Liver (tissue), 3 donors: ENCODE data around the gene VASH1.

Experiments
- SP1 ChIP-seq: IDR thresholded peaks from 2 replicates; pipeline ENCODE4 v1.6.1; 2018; ENCODE audit warnings: antibody characterized with exemption, mild to moderate bottlenecking
- TF ChIP-seq, protein P1 (sequence below): fragments of 150-350 bp; IDR thresholded peaks from 2 replicates; pipeline ENCODE4 v1.5.1; 2017; ENCODE audit warnings: improper control_type of control experiment, low read depth, low read length; ENCODE audit not compliant: missing input control
- TF ChIP-seq, protein P2 (sequence below): IDR thresholded peaks from 2 replicates; pipeline ENCODE4 v1.6.1; 2016; ENCODE audit warnings: antibody characterized with exemption
- donor health status: healthy.
- donor health status: healthy.

DNA sequence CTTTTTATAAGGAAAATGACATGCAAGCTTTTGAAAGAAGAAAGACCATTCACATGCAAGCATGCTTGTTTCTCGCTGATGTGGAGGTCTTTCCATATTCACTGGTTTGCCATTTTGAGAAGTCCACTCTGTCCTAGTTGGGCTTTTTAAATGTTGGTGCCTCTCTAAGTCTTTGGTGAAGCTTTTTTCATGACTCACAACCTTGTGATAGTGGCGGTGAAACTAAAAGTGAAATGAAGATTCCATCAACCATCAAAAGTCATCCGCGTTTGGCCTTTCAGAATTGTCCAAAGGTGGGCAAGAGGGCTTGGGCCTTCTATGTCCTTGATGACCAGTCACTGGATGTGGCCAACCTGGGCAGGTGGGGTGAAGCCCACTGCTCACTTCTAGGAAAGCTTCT is 69.3 kb downstream of the VASH1 start:
- TF ChIP-seq, protein P1, sequence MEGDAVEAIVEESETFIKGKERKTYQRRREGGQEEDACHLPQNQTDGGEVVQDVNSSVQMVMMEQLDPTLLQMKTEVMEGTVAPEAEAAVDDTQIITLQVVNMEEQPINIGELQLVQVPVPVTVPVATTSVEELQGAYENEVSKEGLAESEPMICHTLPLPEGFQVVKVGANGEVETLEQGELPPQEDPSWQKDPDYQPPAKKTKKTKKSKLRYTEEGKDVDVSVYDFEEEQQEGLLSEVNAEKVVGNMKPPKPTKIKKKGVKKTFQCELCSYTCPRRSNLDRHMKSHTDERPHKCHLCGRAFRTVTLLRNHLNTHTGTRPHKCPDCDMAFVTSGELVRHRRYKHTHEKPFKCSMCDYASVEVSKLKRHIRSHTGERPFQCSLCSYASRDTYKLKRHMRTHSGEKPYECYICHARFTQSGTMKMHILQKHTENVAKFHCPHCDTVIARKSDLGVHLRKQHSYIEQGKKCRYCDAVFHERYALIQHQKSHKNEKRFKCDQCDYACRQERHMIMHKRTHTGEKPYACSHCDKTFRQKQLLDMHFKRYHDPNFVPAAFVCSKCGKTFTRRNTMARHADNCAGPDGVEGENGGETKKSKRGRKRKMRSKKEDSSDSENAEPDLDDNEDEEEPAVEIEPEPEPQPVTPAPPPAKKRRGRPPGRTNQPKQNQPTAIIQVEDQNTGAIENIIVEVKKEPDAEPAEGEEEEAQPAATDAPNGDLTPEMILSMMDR = no peak
- TF ChIP-seq, protein P2, sequence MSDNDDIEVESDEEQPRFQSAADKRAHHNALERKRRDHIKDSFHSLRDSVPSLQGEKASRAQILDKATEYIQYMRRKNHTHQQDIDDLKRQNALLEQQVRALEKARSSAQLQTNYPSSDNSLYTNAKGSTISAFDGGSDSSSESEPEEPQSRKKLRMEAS = no peak
- no peak for TF ChIP-seq SP1
